HG03095 (cell line): ENCODE data around the gene XPR1.

Source experiments
- ATAC-seq: cut with Tn5 transposase; IDR thresholded peaks from one replicate; pipeline ENCODE4 v1.9.1; 2021; ENCODE audit warnings: moderate library complexity; ENCODE audit not compliant: unreplicated experiment

The XPR1 gene

DNA sequence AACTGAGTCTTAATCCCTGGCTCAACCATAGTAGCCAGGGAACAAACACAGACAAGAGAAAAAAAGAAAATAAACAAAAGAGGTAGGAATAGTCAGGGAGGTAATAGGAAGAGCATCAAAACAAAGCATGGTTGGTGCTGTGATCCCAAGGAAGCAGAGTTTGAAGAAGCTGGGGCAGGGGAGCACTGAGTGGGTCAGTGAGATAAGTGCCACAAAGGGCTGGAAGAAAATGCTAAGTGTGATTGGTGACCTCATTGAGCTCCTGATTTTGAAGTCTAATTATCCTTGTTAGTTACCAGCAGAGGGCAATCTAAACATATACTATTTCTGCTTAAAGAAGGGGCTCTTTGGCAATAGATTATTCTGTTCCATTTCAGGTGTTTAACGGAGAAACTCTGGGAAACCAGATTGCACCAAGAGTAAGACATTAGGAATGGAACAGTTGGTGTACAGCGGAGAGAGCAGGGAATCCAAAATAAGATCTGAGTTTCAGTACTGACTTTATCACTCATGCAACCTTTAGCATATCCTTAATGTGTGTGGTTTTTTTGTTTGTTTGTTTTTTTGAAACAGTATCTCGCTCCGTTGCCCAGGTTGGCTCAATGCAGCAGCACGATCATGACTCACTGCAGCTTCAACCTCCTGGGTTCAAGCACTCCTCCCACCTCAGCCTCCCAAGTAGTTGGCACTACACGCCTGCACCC, 250.1 kb downstream of the XPR1 start:
- ATAC-seq, result peak; percentile 58

DNA sequence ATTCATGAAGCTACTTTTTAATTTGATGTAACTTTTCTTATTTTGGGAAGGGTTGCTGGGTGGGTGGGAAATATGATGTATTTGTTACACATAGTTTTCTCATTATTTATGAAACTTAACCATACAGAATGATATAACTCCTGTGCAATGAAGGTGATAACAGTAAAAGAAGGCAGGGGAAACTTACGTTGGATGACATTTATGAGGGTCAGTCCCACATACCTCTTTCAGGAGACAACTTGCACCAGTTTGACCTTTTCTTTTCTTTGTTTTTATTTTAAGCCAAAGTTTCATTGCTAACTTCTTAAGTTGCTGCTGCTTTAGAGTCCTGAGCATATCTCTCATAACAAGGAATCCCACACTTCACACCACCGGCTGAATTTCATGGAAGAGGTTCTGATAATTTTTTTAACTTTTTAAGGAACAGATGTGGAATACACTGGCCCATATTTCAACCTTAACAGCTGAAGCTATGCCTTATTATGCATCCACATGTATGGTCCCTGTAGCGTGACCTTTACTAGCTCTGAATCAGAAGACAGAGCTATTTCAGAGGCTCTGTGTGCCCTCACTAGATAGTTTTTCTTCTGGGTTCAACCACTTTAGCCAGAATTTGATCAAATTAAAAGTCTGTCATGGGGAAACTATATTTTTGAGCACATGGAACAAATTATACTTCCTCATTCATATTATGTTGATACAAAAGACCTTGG, 252.9 kb downstream of the XPR1 start:
- no peak for ATAC-seq

DNA sequence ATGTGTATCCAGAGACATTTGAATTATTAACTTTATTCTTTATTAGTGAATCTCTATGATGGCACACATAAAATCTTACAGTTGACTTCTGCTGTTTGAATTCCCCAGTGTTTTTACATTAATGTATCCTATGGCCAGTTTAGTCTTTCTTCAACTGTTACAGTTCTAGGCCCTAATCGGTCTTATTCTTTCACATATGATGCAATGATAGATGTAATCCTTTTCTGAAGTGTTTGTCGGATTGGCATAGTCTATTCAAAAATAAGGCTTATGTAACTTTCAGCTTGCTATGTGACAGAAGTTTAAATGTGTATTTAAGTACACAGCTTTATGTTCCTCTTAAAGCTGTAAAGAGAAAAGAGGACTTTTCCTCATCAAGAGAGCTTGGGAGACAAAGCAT, 254.5 kb downstream of the XPR1 start:
- ATAC-seq, result no peak

DNA sequence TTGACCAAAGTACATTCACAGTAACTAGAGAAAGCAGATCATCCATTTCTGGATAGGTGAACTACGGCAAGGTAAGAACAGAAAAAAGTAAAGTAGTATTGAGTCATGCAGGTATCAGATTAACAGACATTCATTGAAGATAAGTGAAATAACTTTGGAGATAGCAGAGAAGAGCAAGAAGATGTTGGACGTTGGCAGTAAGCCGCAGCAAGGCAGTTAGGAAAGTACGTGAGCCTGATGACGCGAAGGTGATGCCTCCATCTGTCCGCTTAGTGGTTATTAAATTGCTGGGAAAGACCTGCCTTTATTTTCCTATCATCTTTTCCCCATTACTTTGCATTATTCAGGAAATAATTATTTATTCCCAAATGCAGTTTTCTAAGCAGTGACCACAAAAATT, 256.0 kb downstream of the XPR1 start:
- ATAC-seq, result no peak

DNA sequence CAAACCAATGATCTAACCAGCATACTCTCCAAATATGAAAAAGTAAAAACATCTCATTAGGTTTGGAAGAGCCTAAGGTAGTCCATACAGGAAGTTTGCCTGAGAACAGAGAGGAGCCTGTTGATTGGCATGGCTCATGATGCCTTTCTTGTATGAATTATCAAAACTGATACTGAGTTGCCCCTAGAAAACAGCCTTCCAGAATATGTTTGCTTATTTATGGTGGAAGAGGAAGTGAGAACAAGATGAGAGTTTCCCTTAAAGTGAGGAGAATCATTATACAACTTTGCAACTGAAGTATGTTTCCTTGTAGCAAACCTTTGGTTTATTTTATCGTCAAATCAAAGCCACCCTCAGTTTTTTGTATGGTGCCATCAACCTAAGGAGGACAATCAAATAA, 257.0 kb downstream of the XPR1 start:
- peak; percentile 76 for ATAC-seq

DNA sequence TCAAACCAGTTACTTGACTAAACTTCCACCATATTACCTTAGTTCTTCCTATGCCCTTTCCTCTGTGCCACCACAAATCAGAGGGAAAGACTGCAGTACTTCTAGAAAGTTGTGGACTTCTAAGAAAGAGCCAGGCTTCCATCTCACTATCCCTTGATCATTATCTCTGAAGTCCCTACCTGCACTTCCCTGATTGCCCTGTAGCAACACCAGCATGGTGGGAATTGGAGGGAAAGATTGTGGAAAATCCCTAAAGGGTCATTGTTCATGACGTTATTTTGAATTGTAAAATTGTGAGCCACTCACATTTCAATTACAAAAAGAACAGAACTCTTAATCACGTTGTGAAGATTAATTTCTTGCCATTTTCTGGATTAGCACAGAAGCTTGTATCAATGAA, 257.5 kb downstream of the XPR1 start:
- ATAC-seq, result peak; percentile 20

DNA sequence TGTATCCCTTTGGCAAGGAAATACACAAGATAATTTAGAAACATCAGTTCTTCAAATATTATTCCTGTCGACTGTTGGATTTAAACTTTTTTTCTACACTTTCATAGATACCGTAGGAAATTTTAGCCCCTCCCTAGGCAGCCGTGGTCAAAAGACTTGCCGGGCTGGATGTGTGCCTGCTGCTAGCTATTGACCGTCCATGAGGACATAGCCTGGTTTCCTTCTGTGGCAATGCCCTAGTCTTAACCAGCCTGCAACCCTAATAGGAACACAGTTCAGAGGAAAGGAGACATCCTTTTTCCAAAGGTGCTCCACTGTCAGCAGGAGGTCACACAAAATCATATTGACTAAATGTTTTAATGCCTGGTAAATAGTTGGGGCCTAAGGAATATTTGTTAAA, 260.4 kb downstream of the XPR1 start:
- no peak for ATAC-seq

DNA sequence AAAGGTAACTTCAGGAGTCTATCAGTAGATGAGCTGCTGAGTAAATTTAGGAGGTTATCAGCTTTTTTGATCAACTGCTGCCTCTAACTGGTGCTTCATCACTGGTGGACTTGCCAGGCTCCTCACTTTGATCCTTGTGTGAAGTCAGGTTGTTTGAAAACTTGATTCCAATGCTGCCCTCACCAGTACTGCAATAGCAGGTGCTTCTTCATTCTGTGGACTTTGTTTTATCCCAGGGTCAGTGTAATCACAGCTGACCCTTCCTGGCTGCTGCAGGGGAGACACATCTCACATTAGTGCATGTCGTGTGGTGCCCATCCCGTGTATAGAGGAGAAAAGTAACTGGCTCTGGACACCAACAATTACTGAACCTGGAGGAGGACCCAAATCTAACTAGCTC, 260.9 kb downstream of the XPR1 start:
- no peak for ATAC-seq

DNA sequence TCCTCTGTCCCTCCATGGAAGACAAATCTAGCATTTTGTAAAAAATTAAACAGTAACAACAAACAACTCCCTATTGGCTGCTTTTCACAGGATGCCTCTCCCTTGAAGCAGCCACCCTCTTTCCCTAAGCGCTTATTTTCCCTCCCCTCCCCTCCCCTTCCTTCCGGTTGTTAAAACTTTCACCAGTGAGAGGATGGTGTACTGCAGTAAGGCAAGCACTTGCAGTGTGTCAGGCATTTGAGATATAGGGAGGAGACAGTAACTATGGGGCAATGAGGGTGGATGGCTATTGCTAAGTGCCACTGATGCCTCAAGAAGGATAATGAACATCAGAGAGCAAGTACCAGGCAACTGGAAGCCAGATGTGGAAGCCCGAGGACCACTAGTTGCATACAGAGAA, 261.8 kb downstream of the XPR1 start:
- ATAC-seq, result no peak

DNA sequence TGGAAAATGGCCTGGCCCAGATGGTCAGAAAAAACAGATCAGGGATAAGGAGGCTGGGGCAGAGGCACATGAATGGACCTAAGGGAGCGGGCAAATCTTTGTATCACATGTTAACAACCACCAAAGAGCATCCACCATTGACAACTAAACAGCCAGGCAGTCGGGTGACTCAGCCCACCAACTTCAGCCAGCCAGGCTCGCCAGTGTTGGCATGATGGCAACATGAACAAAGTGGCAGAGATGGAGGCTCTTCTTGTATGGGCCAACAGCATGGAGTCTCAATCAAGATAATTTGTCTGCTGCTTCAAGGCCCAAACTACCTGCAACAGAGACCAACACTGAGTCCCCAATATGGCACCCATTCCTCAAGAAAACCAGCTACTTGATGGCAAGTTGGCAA, 264.3 kb downstream of the XPR1 start:
- no peak for ATAC-seq

DNA sequence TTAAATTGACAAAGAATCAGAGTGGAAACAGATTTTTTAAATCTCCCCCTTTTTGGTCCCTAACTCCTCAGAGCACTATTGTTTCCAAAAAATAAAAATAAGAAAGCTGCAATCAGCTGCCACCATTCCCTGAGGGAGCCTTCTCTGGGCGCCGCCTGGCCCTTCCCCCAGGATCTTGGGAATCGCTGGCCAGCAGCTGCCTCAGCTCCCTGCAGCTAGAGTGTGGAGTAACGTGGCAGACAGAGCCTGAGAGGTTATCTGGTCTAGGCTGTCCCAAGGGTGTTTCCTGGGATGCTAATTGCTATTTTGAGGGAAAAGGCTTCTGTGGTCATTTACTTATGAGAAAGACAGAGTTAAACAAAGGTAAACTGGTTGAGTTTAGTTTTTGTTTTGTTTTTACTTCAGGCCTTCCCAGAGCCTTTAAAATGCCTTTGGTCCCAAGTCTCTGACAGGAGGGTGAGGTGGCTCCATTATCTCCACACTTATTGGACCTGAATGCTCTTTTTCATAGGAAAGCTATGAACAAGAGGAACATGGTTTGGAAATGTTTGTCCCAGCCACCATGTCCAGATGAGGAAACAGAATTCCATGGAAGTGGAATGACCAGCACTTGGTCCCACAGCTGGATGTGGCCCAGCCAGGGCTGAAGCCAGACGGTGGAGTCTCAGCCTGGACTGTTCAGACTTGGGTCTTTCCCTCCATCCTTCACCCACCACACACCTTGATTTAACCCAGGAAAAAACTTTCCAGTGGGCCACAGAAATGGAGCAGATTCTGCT, 266.8 kb downstream of the XPR1 start:
- ATAC-seq, result no peak

DNA sequence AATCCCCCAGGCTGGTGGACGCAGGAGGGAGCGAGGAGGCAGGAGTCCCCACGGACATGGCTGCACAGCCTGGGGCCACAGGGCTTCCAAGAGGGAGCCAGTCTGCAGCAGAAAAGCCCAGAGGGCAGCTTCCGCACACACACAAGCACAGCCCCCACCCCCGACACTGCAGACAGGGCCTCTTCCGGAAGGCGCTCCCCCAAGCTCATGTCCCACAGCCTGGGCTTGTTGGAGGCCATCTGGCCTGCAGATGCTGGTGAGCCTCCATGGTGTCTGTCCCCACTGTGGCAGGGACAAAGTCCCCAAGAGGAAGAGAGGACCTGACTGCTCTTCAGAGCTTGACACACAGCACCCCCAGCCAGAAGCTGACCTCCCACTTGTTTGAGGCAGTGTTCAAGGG, 267.4 kb downstream of the XPR1 start:
- ATAC-seq, result no peak

DNA sequence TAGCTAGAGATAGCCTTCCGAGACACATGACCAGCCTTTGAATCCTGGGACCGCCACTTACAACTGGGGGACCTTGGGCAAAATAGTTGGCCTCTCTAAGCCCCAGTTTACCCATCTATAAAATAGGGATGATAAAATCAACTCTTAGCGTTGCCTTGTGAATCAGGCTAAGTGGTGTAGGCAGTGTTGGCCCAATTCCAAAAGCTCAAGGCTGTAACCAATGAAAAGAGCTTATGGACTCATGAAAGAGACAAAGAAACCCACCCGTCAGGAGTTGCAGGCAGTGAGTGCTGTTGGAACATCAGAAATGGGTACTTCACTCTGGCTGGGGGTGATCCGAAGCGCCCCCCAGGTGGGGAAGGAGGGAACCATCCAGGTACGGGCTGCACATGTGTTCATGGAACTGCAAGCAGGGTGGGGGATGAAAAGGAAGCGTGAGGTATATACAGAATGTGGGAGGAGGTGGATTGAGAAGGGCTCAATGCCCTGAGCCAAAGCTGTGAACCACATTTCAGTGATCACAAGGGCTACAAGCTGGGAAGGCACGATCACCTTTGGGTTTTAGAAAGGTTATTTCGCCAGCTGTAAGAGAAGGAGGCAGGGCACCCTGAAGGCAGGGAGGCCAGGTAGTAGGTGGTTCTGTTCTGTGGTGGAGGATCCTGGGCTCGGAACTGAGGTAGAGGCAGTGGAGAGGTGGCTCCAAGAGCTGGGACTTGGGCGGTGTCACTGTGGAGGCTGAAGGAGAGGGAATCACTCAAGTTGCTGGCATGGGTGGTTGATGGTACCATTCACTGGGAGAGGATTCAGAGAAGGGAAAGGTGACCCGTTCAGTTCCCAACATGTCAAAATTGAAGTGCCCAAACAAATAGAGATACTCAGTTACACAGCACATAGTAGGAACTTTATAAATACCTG, 269.5 kb downstream of the XPR1 start:
- ATAC-seq, result no peak

DNA sequence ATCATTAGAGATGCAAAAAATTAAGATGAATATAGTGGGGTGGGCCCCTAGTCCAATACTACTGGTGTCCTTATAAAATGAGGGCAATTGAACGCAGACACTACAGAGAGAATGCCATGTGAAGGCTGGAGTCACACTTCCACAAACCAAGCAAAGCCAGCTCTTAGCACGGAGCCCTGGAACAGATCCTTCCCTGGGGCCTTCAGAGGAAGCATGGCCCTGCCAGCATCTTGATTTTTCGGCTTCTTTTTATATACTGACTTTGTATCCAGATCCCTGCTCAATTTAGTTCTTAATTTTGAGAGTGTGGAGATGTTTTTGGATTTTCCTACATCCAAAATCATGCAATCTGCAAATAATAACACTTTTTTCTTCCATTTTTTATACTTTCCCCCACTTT, 270.7 kb downstream of the XPR1 start:
- no peak for ATAC-seq

DNA sequence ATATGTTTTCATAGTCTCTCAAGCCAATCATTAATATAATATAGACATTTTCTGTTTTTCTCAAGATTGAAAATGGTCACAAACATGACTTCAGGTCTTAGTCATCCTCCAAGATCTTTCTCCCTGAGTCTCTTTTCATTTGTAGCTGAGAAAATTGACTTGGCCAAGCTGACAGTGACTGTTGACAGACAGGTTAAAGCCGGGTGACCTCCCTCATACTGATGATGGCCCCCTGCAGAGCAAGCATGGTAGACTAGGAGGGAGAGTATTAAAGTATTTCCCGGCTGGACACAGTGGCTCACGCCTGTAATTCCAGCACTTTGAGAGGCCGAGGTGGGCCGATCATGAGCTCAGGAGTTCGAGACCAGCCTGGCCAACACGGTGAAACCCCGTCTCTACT, 274.1 kb downstream of the XPR1 start:
- no peak for ATAC-seq

DNA sequence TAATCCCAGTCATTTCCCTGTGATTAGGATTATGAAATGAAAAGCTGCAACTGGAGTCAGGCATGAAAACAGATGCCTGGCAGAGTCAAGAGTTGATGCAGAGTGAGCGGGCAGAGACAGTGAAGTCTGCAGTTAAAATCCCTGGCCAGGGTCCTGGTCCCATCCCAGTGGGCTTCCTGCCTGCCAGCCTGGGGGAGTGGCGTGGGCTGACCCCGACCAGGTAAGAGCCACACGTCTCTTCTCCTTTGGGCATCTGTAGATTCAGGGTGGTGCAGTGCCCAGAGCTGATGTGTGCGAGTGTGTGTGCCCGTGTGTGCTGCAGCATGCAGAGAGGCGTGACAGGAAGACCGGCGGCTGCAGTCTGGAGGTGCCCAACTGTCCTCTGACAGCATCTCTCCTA, 274.7 kb downstream of the XPR1 start:
- ATAC-seq, result no peak

DNA sequence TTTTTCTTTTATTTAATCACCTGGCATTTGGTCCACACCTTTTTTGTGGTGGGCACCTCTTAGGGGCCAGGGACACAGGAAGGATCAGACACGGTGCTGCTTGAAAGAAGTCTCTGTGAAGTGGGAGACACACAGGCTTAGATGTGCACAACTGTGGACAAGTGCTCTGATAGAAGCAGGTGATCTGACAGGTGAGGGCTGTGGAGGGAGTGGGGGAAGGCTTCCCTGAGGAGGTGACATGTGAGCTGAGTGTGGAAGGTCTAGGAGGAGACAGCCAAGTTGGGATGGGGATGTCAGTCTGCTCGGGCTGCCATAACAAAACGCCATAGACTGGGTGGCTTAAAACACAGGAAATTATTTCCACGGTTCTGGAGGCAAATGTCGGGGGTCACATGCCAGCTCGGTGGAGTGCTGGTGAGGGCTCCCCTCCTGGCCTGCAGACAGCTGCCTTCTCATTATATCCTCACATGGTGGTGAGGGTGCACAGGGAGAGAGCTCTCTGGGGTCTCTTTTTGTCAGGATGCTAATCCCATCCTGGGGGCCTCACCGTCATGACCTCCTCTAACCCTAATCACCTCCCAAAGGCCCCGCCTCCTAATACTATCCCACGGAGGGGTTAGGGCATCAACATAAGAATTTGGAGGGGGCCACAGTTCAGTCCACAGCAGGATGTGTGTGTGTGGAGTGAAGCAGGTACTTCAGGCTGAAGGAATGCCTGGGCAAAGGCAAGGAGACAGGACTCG, 275.7 kb downstream of the XPR1 start:
- no peak for ATAC-seq

DNA sequence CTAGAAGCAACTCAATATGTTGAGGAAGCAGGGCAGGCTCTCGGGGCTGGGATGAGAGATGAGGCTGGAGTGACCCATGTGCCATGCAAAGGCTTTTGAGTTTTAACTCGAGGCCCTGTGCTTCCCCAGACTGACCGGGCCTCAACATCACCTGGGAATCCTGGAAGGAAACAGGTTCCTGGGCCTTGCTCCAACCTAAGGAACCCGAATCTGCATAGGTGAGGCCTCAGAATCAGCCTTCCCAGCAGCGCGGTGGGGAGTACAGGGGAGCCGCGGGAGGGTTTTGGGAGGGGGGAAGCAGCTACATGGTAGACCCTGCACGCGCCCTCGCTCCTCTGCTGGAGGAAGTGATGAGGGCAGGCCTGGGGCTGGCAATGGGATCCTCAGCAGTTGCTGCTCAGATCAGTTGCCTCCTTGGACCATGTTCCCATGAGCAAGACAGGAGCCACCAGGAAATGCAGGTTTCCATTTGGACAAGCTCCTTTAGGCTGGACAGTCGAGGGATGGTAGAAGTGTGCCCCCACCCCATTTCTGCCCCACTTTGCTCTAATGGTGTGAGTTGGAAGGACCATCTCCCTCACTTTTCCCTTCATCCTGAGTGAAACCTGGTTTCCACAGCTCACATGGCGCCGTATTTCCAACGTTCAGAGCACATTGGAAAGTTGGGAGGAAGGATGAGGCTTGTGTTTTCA, 276.4 kb downstream of the XPR1 start:
- ATAC-seq, result no peak

DNA sequence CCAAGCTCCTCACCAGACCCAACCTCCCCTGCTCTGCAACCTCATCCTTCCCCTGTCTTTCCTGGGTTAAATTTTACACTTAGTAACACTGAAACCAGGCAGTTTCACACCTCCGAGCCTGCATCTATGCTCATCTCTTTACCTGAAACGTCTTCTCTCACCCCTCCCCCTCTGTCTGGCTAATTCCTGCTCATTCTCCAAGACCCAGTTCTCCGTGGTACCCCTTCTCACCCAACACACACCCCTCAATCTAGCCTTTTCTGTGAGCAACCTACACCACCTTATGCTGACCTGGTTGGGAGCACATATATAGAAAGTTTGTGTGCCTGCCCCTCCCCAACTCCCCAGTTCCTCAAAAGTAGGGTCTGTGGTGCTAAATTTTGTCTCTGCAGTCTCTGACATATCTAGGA, 277.2 kb downstream of the XPR1 start:
- ATAC-seq, result peak; percentile 41
